ENCODE results near the gene RALGAPA2.

- TF ChIP-seq TARDBP (IDR thresholded peaks at IDR 0.05) (no peak), ELF4 (IDR thresholded peaks at IDR 0.05) (no peak), FOXM1 (IDR thresholded peaks at IDR 0.05; ENCODE audit: borderline replicate concordance) (no peak), SP1 (IDR thresholded peaks at IDR 0.05) (no peak), FOXK2 (IDR thresholded peaks at IDR 0.05) (no peak), BHLHE40 (IDR thresholded peaks at IDR 0.05; ENCODE audit: borderline replicate concordance) (no peak), ZNF384 (IDR thresholded peaks at IDR 0.05) (no peak), SUZ12 (IDR thresholded peaks at IDR 0.05) (no peak), CTBP1 (IDR thresholded peaks at IDR 0.05; ENCODE audit: borderline replicate concordance) (no peak), NFRKB (IDR thresholded peaks at IDR 0.05) (no peak), HDGF (IDR thresholded peaks at IDR 0.05; ENCODE audit: borderline replicate concordance) (no peak), PKNOX1 (IDR thresholded peaks at IDR 0.05) (no peak), FOXA1 (IDR thresholded peaks at IDR 0.05) (no peak), LEF1 (IDR thresholded peaks at IDR 0.05; ENCODE audit: borderline replicate concordance) (no peak)
Observed at GRCh38 chr20:20463933-20464374, 248.5 kb downstream of the RALGAPA2 start.
